GM23338 (cell line): ENCODE data around the gene B3GALNT2. TPM values are rescaled to one million over a fixed set of nuclear protein-coding genes. Genes with fewer than 3 reads are reported as not detected.
A peak's percentile ranks its signal among the peaks of the same experiment; 100 is the strongest.

Source experiments
- ATAC-seq: fragments of 200-7000 bp; cut with Tn5 transposase; 3 replicates; pipeline ENCODE4 v1.9.1; 2020
- DNase-seq: peaks from one replicate; pipeline ENCODE4 v3.0.0-alpha.2; 2015; ENCODE audit warnings: low spot score
- H2AFZ ChIP-seq: fragments of 200-600 bp; sonication (generic); 2 replicates; pipeline ENCODE4 v1.8.0; 2016; ENCODE audit warnings: antibody characterized with exemption, mild to moderate bottlenecking, moderate library complexity
- H3F3A ChIP-seq: fragments of 200-600 bp; sonication (generic); replicated peaks from 2 replicates; pipeline ENCODE4 v1.8.0; 2017; ENCODE audit warnings: antibody characterized with exemption, mixed run types, low read depth
- H3K27ac ChIP-seq: fragments of 200-600 bp; sonication (generic); 2 replicates; pipeline ENCODE4 v1.6.1; 2016; ENCODE audit warnings: low read depth
- H3K27me3 ChIP-seq: fragments of 200-600 bp; sonication (generic); 2 replicates; pipeline ENCODE4 v1.8.0; 2016; ENCODE audit warnings: mild to moderate bottlenecking, mixed run types, moderate library complexity; ENCODE audit not compliant: insufficient read depth
- H3K36me3 ChIP-seq: fragments of 200-600 bp; sonication (generic); 2 replicates; pipeline ENCODE4 v1.8.0; 2016; ENCODE audit warnings: mild to moderate bottlenecking; ENCODE audit not compliant: insufficient read depth
- H3K4me1 ChIP-seq: fragments of 200-600 bp; sonication (generic); 2 replicates; pipeline ENCODE4 v1.8.0; 2016; ENCODE audit warnings: mild to moderate bottlenecking, moderate library complexity; ENCODE audit not compliant: insufficient read depth
- H3K4me2 ChIP-seq: fragments of 200-600 bp; sonication (generic); 2 replicates; pipeline ENCODE4 v1.7.1; 2017; ENCODE audit warnings: mixed run types
- H3K4me3 ChIP-seq: fragments of 200-600 bp; sonication (generic); 2 replicates; pipeline ENCODE4 v1.6.1; 2016; ENCODE audit warnings: mixed run types
- H3K79me2 ChIP-seq: fragments of 200-600 bp; sonication (generic); replicated peaks from 2 replicates; pipeline ENCODE4 v1.8.0; 2017; ENCODE audit warnings: mild to moderate bottlenecking; ENCODE audit not compliant: insufficient read depth
- H3K9me2 ChIP-seq: fragments of 200-600 bp; sonication (generic); 2 replicates; pipeline ENCODE4 v1.8.0; 2017; ENCODE audit not compliant: insufficient read depth
- H4K20me1 ChIP-seq: fragments of 200-600 bp; sonication (generic); replicated peaks from 2 replicates; pipeline ENCODE4 v1.8.0; 2017; ENCODE audit warnings: mild to moderate bottlenecking; ENCODE audit not compliant: insufficient read depth
- H3K27ac Mint-ChIP-seq: 2 replicates; pipeline ENCODE4 v1.8.0; 2020; ENCODE audit warnings: inconsistent platforms, mild to moderate bottlenecking, moderate library complexity, mixed read lengths
- H3K27me3 Mint-ChIP-seq: 3 replicates; pipeline ENCODE4 v1.8.0; 2022; ENCODE audit warnings: low read depth, mild to moderate bottlenecking, moderate library complexity, mixed read lengths, inconsistent platforms; ENCODE audit not compliant: insufficient read depth, poor library complexity
- H3K36me3 Mint-ChIP-seq: 3 replicates; pipeline ENCODE4 v1.8.0; 2021; ENCODE audit warnings: low read depth, mild to moderate bottlenecking, inconsistent platforms, moderate library complexity, mixed read lengths
- H3K4me1 Mint-ChIP-seq: 3 replicates; pipeline ENCODE4 v1.8.0; 2020; ENCODE audit warnings: mild to moderate bottlenecking, inconsistent platforms, mixed read lengths
- H3K4me3 Mint-ChIP-seq: 3 replicates; pipeline ENCODE4 v1.8.0; 2021; ENCODE audit warnings: moderate library complexity, mild to moderate bottlenecking, inconsistent platforms, mixed read lengths
- H3K9me3 Mint-ChIP-seq: 3 replicates; pipeline ENCODE4 v1.8.0; 2020; ENCODE audit warnings: moderate library complexity, mild to moderate bottlenecking, inconsistent platforms, mixed read lengths
- CREB1 ChIP-seq: fragments of 250-450 bp; sonication (Bioruptor Pico); IDR thresholded peaks from 2 replicates; pipeline ENCODE4 v1.5.0; 2020; ENCODE audit warnings: low read depth, mild to moderate bottlenecking, moderate library complexity
- CTCF ChIP-seq, 2 experiments: fragments of 200-600 bp in 1 of 2; sonication (generic) in 1 of 2; conservative IDR thresholded peaks; 2 replicates each; pipeline versions ENCODE4 v1.5.1 to v1.6.1; 2016 to 2017; ENCODE audit warnings: antibody characterized with exemption in 2 of 2, low read depth in 2 of 2, mild to moderate bottlenecking in 2 of 2, moderate library complexity in 1 of 2
- JUNB ChIP-seq: IDR thresholded peaks from one replicate; pipeline ENCODE4 v1.6.1; 2016; ENCODE audit warnings: antibody characterized with exemption; ENCODE audit not compliant: unreplicated experiment
- NANOG ChIP-seq: IDR thresholded peaks from 2 replicates; pipeline ENCODE4 v1.6.1; 2016; ENCODE audit warnings: antibody characterized with exemption, borderline replicate concordance
- REST ChIP-seq: IDR thresholded peaks from one replicate; pipeline ENCODE4 v1.6.1; 2018; ENCODE audit warnings: antibody characterized with exemption; ENCODE audit not compliant: unreplicated experiment
- ZNF114 ChIP-seq: fragments of 250-450 bp; sonication (Bioruptor Pico); IDR thresholded peaks from 2 replicates; pipeline ENCODE4 v1.5.0; 2020; ENCODE audit warnings: mild to moderate bottlenecking, moderate library complexity
- ZNF331 ChIP-seq: fragments of 250-450 bp; sonication (Bioruptor Pico); IDR thresholded peaks from 2 replicates; pipeline ENCODE4 v1.5.0; 2020; ENCODE audit warnings: low read depth, mild to moderate bottlenecking, moderate library complexity
- ZNF462 ChIP-seq: fragments of 250-450 bp; sonication (Bioruptor Pico); IDR thresholded peaks from 2 replicates; pipeline ENCODE4 v1.5.0; 2020; ENCODE audit warnings: mild to moderate bottlenecking, moderate library complexity
- polyA plus RNA-seq: library from polyadenylated mRNA; unstranded; fragments of >200 nt; fragmentation: Nextera tagmentation; extraction: Ambion mirVana; gene quantifications from 2 replicates; pipeline ENCODE4 v1.2.1, GENCODE V29; 2016
- total RNA-seq: library from RNA; depleted of rRNA; stranded (reverse); fragments of >200 nt; shearing (Covaris generic); gene quantifications from 2 replicates; pipeline ENCODE4 v1.2.3, GENCODE V29; 2014

Gene B3GALNT2
- total and polyA plus RNA-seq, 2 experiments from 2014 or later: 14.4 to 48.8 TPM

- TF ChIP-seq JUNB (no peak), NANOG (no peak)
- no peaks in the 10 kb centered on the region for H3K9me3 Mint-ChIP-seq
- ATAC-seq (no peak), DNase-seq (no peak)
- Histone ChIP-seq H3K79me2 (peaks cover 28% of the 10 kb centered on the region), H3K4me2 (no peak overlapping the region), H4K20me1 (no peaks in the 10 kb centered on the region), H3F3A (no peaks in the 10 kb centered on the region), H3K4me3 (no peak overlapping the region), H3K4me1 (peaks cover 5% of the 10 kb centered on the region; the same call in 1 of the 2 replicates), H3K27me3 (no peaks in the 10 kb centered on the region), H3K9me2 (no peaks in the 10 kb centered on the region), H2AFZ (no peak overlapping the region), H3K27ac (peak overlapping the region; percentile 74), H3K36me3 (no peaks in the 10 kb centered on the region)
- no peak overlapping the region for H3K4me3 Mint-ChIP-seq
- H3K36me3 Mint-ChIP-seq: peaks cover 3% of the 10 kb centered on the region; the same call in 1 of the 3 replicates
- H3K27ac Mint-ChIP-seq: no peak overlapping the region
- H3K27me3 Mint-ChIP-seq: peaks cover 2% of the 10 kb centered on the region
- peaks cover 13% of the 10 kb centered on the region for H3K4me1 Mint-ChIP-seq
These were observed 80.2 kb downstream of the B3GALNT2 start for GRCh38 chr1:235424092-235424491.

- Histone ChIP-seq H3K36me3 (no peaks in the 10 kb centered on the region), H3K9me2 (no peaks in the 10 kb centered on the region), H3K4me2 (no peak overlapping the region), H3K4me3 (no peak overlapping the region), H3F3A (0 out of 2 replicates have a peak, but pooled peaks cover 2% of the 10 kb centered on the region), H4K20me1 (no peaks in the 10 kb centered on the region; the same call in 1 of the 2 replicates), H3K27me3 (no peaks in the 10 kb centered on the region), H2AFZ (no peak overlapping the region), H3K27ac (peak overlapping the region; percentile 83; the same call in 1 of the 2 replicates), H3K79me2 (peaks cover 37% of the 10 kb centered on the region), H3K4me1 (peaks cover 5% of the 10 kb centered on the region; the same call in 1 of the 2 replicates)
- Mint-ChIP-seq H3K4me1 (peaks cover 13% of the 10 kb centered on the region), H3K9me3 (no peaks in the 10 kb centered on the region), H3K4me3 (no peak overlapping the region), H3K27me3 (peaks cover 2% of the 10 kb centered on the region), H3K27ac (peak overlapping the region; percentile 37; the same call in 1 of the 2 replicates), H3K36me3 (peaks cover 3% of the 10 kb centered on the region; the same call in 1 of the 3 replicates)
- DNase-seq: peak; percentile 33
- ATAC-seq: peak; percentile 78
- no peak for TF ChIP-seq ZNF114 (CRISPR knock-in tag)
- no peak for TF ChIP-seq CTCF (conservative IDR thresholded peaks at IDR 0.05; ENCODE audit: low read depth in 2 of 2)
- TF ChIP-seq JUNB: no peak
- TF ChIP-seq REST: no peak
- TF ChIP-seq NANOG: no peak
- TF ChIP-seq ZNF462: no peak
- TF ChIP-seq CREB1 (CRISPR knock-in tag): no peak
- no peak for TF ChIP-seq ZNF331 (CRISPR knock-in tag)
These were observed 81.0 kb downstream of the B3GALNT2 start for GRCh38 chr1:235423214-235423652.
